Stimulated activated CD8-positive, alpha-beta memory T cell treated with anti-CD3 and anti-CD28 coated beads, Interleukin-4, amount 100 ng/mL, for 4 hours (primary cell): ENCODE data around the gene CDK11B.
"Not testable (repeated sequence)": the region's sequence is repeated elsewhere in the genome, so short reads cannot be mapped to it uniquely, and the experiment has no call there.

Experiments used
- DNase-seq, 2 donors: peaks; one replicate each; pipeline ENCODE4 v3.0.0-alpha.2; 2020; ENCODE audit warnings: low read depth in 2 of 2, low spot score in 1 of 2

The CDK11B gene

GRCh38 chr1:1600861-1601563 is 57.8 kb downstream of the CDK11B start:
- no peak for DNase-seq

- no peak for DNase-seq
These were observed 58.6 kb downstream of the CDK11B start, which contains the start of gene FNDC10 for GRCh38 chr1:1599935-1600860. FNDC10 (minus strand) TSS chr1:1600135; CDS start chr1:1600015, 120 bp downstream.

GRCh38 chr1:1599030-1599934 is 59.5 kb downstream of the CDK11B start:
- no peak for DNase-seq

- DNase-seq, result no peak
These were observed 60.1 kb downstream of the CDK11B start for GRCh38 chr1:1598720-1599029.

- no peak for DNase-seq
These were observed 60.6 kb downstream of the CDK11B start for GRCh38 chr1:1598051-1598719.

DNA sequence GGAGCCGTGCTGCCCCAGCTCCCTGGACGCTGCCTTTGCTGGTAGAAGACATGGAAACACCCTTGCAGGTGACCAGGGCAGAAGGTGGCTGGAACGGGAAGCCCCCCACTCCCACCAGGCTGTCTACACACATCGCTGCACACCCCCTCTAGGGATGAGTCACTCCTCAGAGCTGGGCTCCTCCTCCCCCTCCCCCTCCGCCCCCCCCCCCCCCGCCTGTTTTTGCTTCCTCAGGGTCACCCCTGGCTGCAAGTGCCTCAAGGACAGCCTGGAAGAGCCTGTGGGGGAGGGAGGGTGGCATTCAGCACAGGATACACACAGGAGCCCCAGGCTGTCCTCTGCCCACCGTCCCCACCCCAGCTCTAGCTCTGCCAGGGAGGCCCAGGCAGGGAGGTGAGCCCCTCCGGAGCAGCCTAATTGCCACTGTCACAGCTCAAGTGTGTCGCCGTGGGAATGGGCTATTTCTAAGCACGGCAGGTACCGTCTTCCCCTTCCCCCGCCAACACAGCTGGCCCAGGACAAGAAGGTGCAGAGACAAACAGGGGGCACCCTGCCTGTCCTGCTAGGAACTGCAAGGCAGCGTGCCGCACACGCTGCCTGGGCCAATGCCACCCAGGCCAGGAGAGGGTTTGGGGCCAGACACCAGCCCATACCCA is 61.4 kb downstream of the CDK11B start:
- DNase-seq, result no peak

DNA sequence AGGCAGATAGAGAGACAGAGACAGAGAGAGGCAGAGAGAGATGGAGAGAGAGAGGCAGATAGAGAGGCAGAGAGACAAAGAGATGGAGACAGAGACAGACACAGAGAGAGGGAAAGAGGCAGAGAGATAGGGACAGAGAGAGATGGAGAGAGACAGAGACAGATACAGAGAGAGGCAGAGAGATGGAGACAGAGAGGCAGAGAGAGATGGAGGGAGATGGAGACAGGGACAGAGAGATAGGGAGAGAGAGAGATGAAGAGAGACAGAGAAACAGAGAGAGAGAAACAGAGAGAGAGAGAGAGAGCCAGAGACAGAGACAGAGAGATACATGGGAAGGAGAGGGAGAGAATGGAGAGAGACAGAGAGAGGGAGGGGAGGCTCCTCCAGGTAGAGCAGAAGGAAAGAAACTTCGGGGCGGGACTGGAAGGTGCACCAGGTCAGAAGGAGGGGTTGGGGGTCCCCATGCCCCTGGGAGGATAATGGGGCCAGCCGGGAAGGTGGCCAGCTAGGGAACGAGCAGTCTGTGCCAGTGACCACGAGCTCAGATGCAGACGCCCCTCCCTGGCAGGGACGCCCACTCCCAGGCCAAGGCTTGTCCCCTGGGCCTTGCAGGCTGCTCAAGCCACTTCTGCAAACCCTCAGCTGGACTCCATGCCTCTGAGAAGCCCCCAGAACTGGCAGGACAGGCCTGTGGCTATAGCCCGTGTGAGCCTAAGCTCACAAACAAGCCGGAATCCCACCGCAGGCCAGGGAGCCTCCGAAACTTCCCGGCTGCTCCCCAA is 62.1 kb downstream of the CDK11B start:
- no peak for DNase-seq

- not testable (repeated sequence) for DNase-seq
These were observed 63.5 kb downstream of the CDK11B start for GRCh38 chr1:1595341-1595740.

DNA sequence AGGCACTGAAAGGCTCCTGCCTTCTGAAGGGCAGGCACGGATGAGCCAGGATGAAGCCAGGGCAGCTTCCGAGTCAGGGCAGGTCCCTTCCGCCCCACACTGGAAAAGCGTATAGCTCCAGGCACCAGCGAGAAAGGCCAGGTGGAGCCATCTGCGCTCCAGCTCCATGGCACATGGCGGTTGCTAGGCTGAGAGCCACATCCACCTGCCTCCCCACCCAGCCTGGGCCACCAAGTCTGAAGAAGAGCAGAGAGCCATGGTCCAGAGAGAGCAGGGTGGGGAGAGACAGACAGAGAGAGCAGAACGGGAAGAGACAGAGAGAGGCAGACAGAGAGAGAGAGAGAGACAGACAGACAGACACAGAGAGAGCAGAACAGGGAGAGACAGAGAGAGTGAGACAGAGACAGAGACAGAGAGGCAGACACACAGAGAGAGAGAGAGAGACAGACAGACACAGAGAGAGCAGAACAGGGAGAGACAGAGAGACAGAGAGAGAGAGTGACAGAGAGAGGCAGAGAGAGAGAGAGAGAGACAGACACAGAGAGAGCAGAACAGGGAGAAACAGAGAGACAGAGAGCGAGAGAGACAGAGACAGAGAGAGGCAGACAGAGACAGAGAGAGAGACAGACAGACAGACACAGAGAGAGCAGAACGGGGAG is 64.1 kb downstream of the CDK11B start:
- DNase-seq, result no peak

DNA sequence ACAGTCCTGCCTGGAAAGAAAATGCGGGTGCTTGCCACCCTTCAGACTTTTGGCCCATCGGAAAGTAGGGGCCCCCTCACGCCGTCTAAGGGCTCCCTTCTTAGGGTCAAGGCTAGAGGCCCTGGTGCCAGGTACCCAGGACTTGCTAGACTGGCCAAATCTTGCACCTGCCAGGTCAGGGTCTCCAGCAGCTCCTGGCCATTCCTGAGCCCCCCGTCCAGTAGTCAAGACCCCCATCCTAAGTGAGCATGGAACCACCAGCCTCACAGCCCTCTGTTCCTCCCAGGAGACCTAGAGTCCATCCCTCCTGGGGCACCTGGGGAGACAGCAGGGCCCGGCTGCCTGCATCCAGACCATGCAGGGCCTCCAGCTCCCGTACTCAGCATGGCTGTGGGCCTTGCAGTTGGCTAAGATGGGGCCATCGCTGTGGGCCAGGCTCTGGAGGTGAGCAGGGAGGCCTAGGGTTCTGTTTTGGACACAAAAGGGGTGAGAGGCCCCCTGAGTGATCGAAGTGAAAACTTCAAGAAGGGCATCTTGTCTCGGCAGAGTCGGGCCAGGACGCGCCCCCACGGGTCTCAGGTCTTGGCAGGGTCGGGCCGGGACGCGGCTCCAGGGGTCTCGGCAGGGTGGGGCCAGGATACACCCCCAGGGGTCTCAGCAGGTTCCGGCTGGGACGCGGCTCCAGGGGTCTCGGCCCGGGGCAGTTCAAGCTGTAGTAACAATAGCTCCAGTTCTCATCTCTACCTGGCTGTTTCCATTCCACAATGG is 64.8 kb downstream of the CDK11B start:
- DNase-seq, result no peak

DNA sequence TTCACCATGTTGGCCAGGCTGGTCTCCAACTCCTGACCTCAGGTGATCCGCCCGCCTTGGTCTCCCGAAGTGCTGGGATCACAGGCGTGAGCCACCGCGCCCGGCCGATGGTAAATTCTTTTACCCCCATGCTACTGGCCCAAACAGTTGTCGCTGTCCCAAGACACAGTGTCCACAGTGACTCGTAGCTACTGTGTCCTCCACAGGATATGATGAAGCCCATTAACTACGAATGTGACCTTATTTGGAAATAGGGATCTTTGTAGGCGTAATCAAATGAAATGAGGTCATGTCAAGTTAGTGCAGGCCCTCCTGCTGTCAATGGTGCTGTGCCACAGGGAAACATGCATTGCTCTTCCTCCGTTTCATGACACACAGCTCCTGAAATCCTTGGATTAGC is 67.4 kb downstream of the CDK11B start:
- no peak for DNase-seq
